Urinary bladder (tissue), 4 donors: Measurements from ENCODE around the gene MAP4K3. TPM values are rescaled to one million over a fixed set of nuclear protein-coding genes. Genes with fewer than 3 reads are reported as not detected.
"Not testable (repeated sequence)": the region's sequence is repeated elsewhere in the genome, so short reads cannot be mapped to it uniquely, and the experiment has no call there.

Experiments
- DNase-seq: peaks from one replicate; pipeline ENCODE4 v3.0.0-alpha.2; 2015; ENCODE audit errors: extremely low spot score
- H3K27ac ChIP-seq: one replicate; pipeline ENCODE4 v1.5.1; 2013; ENCODE audit warnings: low read depth, mild to moderate bottlenecking, moderate library complexity
- H3K36me3 ChIP-seq: one replicate; pipeline ENCODE4 v1.6.1; 2013; ENCODE audit warnings: mild to moderate bottlenecking, moderate library complexity; ENCODE audit not compliant: insufficient read depth
- H3K4me1 ChIP-seq: one replicate; pipeline ENCODE4 v1.6.1; 2013; ENCODE audit warnings: mild to moderate bottlenecking, moderate library complexity; ENCODE audit not compliant: insufficient read depth
- H3K4me3 ChIP-seq: one replicate; pipeline ENCODE4 v1.5.1; 2013; ENCODE audit warnings: low read depth, low read length
- WGBS: extraction: QIAGEN DNeasy Blood & Tissue Kit; methylation state at CpG from one replicate; pipeline ENCODE4 v1.1.7; 2013; 5-methylcytosine and 5-hydroxymethylcytosine counted together
- polyA plus RNA-seq: library from polyadenylated mRNA; stranded (reverse); fragments of 200-250 nt; gene quantifications from one replicate; pipeline ENCODE4 v1.2.3, GENCODE V29; 2013
- total RNA-seq: library from RNA; depleted of rRNA; stranded (reverse); fragments of >200 nt; gene quantifications from one replicate; pipeline ENCODE4 v1.2.3, GENCODE V29; 2014
- donor health status: healthy with polysubstance abuse.
- donor health status: healthy.

Gene MAP4K3
- total and polyA plus RNA-seq, 2 donors, result 18.1 to 208 TPM

DNA sequence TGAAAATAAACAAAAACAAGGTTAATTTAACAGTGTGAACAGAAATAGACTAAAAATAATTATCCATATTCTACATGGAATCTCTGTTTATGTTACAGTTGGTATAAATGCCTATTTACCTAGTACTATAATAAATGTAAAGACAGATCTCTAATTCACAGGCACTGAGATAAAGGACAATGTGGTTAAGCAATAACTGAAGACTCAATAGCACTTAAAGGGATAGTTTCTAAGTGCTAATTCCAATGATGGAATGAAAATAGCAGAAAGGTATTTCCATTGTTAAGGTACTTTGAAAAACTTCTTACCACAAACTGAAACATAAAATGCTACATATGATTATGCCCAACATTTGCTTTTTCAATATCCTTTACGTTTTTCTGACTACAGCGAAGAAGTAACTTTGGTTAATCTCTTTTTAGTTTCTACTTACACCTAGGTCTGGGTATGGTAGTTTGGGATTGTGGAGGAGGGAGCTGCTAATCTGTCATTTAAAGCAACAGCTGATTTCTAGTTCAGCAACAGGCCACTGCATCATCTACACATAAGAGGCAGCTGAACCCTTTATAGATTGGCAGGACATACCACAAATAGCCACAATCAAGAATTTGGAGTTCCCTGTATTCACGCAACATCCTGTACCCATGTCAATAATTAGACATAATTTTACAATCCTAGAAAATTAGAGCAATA lies 27.2 kb downstream of the MAP4K3 start:
- no peak for DNase-seq
- no peaks in the 10 kb centered on the region for H3K36me3 ChIP-seq
- 93% methylated on average over 3 of the region's 3 CpGs for WGBS
- no peak overlapping the region for H3K27ac ChIP-seq
- H3K4me3 ChIP-seq, result no peak overlapping the region
- H3K4me1 ChIP-seq, result no peaks in the 10 kb centered on the region

DNA sequence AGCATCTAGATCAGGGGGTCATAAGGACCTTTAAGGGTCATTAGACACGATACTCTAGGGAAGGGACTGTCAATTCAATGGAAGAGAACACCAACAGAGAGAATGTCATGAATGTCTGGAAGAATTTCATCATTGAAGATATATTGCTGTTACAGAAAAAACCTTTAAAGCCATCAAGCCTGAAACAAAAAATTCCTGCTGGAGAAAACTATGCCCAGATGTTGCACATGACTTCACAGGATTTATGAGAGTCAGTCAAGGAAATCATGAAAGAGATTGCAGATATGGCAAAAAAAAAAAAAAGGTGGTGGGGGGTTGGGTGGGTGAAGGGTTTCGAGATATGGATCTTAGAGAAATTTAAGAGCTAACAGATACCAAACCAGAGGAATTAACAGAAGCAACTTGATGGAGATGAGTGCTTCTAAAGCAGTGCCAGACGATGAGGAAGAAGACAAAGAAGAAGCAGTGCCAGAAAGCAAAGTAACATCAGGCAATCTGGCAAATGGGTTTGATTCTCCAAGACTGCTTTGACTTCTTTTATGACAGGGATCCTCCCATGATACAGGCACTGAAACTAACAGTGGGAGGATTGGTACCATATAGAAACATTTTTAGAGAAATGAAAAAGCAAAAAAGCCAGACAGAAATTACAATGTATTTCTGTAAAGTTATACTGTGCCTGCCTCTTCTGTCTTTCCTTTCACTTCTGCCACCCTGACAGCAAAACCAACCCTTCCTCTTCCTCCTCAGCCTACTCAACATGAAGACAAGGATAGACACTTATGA lies 28.5 kb downstream of the MAP4K3 start:
- no peaks in the 10 kb centered on the region for H3K4me1 ChIP-seq
- no peak overlapping the region for H3K27ac ChIP-seq
- H3K4me3 ChIP-seq, result no peak overlapping the region
- WGBS, result 75% methylated on average over 3 of the region's 3 CpGs
- no peak for DNase-seq
- no peaks in the 10 kb centered on the region for H3K36me3 ChIP-seq

DNA sequence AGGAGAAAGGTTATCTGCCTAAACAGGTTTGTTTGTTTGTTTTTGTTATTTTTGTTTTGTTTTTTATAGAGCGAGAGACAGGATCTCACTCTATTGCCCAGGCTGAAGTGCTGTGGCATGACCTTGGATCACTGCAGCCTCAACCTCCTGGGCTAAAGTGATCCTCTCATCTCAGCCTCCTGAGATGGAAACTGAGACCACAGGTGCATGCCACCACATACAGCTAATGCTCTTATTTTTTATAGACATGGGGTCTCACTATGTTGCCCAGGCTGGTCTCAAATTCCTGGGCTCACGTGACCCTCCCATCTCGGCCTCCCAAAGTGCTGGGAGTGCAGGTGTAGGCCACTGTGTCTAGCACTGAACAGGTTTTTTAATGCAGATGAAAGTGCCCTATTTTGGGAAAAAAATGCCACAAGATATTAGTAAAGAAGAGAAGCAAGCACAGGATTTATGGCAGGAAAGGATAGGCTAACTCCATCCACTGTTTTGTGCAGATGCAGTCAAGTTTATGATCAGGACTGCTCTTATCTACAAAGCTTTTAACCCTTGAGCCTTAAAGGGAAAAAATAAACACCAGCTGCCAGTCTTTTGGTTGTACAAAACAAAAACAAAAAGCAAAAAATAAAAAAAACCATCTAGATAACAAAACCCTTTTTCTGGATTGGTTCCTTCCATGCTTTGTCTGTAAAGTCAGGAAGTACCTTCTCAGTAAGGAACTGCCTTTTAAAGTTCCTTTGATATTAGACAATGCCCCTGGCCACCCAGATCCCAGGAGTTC lies 29.4 kb downstream of the MAP4K3 start:
- no peaks in the 10 kb centered on the region for H3K4me1 ChIP-seq
- H3K36me3 ChIP-seq, result no peaks in the 10 kb centered on the region
- H3K4me3 ChIP-seq, result no peak overlapping the region
- 96% methylated on average over 3 of the region's 3 CpGs for WGBS
- DNase-seq, result no peak
- H3K27ac ChIP-seq, result no peak overlapping the region

DNA sequence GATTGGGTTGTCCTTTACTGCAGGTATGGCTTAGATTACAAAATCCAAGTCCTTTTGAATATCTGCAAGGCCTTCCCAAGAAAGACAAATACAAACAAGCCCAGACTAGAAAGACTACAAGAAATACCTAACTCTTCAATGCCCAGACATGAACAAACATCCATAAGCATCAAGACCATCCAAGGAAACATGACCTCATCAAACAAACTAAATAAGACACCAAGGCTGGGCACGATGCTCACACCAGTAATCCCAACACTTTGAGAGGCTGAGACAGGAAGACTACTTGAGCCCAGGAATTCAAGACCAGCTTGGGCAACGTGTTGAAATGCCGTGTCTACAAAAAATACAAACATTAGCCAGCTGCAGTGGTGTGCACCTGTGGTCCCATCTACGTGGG lies 31.7 kb downstream of the MAP4K3 start:
- H3K36me3 ChIP-seq, result no peaks in the 10 kb centered on the region
- WGBS, result 87% methylated on average over 4 of the region's 4 CpGs
- no peaks in the 10 kb centered on the region for H3K4me1 ChIP-seq
- no peak overlapping the region for H3K4me3 ChIP-seq
- DNase-seq, result peak; percentile 14
- H3K27ac ChIP-seq, result no peak overlapping the region

DNA sequence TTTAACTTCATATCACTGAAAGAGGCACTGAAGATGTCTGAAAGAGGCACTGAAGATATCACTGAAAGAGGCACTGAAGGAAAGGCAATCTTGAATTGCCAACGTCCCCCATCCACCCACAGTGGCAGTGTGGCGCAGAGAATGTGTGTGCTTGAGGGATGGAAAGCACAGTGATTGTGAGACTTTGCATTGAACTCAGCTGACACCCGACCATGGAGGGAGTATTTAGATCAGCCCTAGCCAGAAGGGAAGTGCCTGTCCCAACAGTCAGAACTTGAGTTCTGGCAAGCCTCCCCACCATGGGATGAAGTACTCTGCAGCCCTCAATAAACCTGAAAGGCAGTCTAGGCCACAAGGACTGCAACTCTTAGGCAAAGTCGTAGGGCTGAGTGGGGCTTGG lies 33.8 kb downstream of the MAP4K3 start:
- no peak overlapping the region for H3K4me3 ChIP-seq
- H3K4me1 ChIP-seq, result no peaks in the 10 kb centered on the region
- no peaks in the 10 kb centered on the region for H3K36me3 ChIP-seq
- DNase-seq, result no peak
- H3K27ac ChIP-seq, result no peak overlapping the region
- 74% methylated on average over 4 of the region's 4 CpGs for WGBS

DNA sequence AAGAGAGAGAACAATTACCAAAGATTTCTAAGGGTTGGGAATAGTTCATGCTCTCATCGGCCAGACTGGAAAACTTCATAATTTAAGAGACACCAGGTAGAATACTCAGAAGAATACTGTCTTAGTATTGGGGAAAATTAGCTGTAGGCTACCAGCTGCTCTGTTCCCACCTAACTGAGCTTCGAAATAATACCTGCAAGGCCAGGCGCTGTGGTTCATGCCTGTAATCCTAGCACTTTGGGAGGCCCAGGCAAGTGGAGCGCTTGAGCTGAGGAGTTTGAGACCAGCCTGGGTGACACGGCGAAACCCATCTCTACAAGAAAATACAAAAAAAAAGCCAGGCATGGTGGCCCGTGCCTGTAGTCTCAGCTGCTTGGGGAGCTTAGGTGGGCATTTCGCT lies 35.8 kb downstream of the MAP4K3 start:
- 94% methylated on average over 8 of the region's 8 CpGs for WGBS
- no peak for DNase-seq
- Histone ChIP-seq H3K4me3 (no peak overlapping the region), H3K36me3 (no peaks in the 10 kb centered on the region), H3K27ac (no peak overlapping the region), H3K4me1 (no peaks in the 10 kb centered on the region)

DNA sequence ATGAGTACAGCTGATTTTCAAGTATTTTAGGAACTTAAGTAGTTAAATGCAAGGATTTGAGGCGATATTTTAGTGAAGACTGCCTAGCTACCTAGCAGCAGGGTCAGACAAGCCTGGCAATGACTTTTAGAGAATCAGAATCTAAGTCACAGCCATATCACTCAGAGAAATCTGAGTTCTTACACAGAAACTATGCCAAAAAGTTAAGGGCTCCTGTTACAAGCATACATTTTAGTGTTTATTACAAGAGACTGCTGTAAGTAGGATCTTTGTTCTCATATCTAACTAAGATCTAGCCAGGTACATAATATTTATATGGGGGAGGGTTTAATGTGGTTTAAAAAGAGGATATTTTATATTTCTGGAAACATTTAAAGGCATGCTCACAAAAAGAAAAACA lies 37.5 kb downstream of the MAP4K3 start:
- Histone ChIP-seq H3K36me3 (no peaks in the 10 kb centered on the region), H3K27ac (no peak overlapping the region), H3K4me3 (no peak overlapping the region), H3K4me1 (no peaks in the 10 kb centered on the region)
- DNase-seq, result no peak
- 27% methylated on average over 1 of the region's 1 CpG for WGBS

DNA sequence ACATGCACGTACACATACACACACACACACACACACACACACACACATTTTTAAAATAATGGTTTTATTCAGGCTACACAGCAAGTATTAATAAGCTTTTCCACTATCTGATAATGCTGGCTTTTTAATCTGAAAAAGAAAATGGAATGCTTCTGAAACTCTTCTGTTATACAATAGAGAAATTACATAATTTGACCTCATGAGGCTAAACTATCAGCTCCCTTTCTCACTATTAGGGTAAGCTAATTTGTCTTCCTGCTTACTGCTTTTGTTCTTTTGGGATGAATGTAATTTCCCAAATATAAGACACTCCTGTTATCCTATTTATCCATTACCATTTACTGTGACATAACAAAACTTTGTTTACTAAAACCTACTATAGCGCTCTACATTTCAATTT lies 41.8 kb downstream of the MAP4K3 start:
- 81% methylated on average over 2 of the region's 2 CpGs for WGBS
- Histone ChIP-seq H3K36me3 (no peaks in the 10 kb centered on the region), H3K4me1 (no peaks in the 10 kb centered on the region), H3K27ac (no peak overlapping the region), H3K4me3 (no peak overlapping the region)
- DNase-seq, result no peak

DNA sequence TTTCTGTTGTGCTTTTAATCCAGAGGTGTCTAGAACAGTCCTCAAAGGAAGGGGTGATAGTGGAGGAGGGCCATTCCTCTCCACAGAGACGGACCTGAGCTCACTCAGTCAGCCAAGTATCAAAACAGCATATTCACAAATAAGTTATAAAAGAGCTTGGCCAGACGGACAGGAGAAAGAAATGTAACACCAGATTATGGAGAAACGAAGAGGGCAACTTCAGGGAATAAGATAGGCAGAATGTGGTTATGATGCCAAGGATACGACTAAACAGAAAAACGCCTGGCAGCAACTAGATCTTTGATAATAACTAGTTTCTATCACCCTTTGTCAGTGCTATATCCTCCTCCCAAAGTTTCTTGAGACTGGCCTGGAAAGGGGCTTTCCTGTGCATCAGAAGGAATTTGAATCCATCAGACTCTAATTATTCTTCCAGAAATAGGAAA lies 42.5 kb downstream of the MAP4K3 start:
- H3K27ac ChIP-seq, result no peak overlapping the region
- no peaks in the 10 kb centered on the region for H3K36me3 ChIP-seq
- no peaks in the 10 kb centered on the region for H3K4me1 ChIP-seq
- no peak for DNase-seq
- WGBS, result 46% methylated on average over 5 of the region's 5 CpGs
- H3K4me3 ChIP-seq, result no peak overlapping the region

DNA sequence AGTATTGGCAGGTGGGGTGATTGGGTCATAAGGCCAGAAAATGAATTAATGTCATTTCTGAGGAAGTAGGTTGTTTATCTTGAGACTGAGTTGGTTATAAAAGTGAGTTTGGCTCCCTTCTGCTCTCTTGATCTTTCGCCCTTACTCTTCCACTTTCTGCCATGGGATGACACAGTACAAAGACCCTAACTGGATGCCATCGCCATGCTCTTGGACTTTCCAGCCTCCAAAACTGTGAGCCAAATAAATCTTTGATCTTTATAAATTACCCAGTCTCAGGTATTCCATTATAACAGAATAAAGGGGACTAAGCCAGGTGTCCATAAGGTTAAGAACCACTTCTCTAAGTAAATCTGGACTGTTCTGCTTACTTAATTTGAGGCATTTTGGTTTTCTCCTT lies 44.4 kb downstream of the MAP4K3 start:
- Histone ChIP-seq H3K4me3 (no peak overlapping the region), H3K36me3 (no peaks in the 10 kb centered on the region), H3K4me1 (no peaks in the 10 kb centered on the region), H3K27ac (no peak overlapping the region)
- WGBS, result 75% methylated on average over 2 of the region's 2 CpGs
- DNase-seq, result no peak

DNA sequence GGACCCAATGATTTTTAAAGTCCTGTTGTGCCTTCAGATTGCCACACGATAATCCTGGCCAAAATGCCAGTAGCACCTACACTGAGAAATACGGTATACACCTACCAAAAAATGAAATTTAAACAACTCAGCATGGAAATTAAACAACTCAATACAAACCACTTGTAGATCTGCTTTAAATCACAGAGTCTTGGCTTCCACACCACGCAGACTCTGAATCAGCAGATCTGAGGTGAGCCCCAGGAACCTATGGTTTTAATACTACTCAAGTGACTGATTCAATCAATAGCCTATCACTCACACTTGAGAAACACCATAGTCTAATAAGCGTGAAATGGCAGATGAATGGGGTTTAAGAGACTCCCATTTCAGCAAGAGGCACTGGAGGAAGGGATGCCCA lies 46.9 kb downstream of the MAP4K3 start:
- no peak for DNase-seq
- Histone ChIP-seq H3K4me3 (no peak overlapping the region), H3K36me3 (no peaks in the 10 kb centered on the region), H3K4me1 (no peaks in the 10 kb centered on the region), H3K27ac (no peak overlapping the region)
- WGBS, result 72% methylated on average over 4 of the region's 4 CpGs

DNA sequence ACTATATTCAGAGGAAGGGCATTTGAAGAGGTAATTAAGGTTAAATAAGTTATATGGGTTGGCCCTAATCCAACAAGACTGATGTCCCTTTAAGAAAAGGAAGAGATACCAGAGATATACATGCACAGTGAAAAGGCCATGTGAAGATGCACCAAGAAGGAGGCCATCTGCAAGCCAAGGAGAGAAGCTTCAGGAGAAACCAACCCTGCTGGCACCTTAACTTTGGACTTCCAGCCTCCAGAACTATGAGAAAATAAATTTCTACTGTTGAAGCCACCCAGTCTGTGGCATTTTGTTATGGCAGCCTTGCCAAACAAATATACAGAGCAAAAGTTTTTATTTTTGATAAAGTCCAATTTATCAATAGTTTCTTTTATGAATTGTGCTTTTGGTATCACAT lies 51.0 kb downstream of the MAP4K3 start:
- H3K36me3 ChIP-seq, result no peaks in the 10 kb centered on the region
- H3K27ac ChIP-seq, result no peak overlapping the region
- no peak overlapping the region for H3K4me3 ChIP-seq
- no peak for DNase-seq
- H3K4me1 ChIP-seq, result no peaks in the 10 kb centered on the region

DNA sequence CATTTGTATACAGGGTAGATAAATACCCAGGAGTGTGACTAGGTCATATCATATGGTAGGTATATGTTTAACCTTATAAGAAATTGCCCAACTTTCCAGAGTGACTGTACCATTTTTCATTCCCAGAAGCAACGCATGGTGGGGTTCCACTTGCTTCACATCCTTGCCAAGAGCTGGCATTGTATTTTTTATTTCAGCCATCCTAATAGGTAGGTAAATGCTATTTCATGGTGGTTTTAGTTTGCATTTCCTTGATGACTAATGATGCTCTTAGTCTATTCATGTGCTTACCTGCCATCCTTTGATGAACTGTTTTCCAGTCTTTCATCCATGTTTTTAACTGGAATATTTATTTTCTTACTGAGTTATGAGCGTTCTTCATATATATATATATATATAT lies 51.9 kb downstream of the MAP4K3 start:
- H3K27ac ChIP-seq, result no peak overlapping the region
- no peak for DNase-seq
- over 99% methylated on average over 2 of the region's 2 CpGs for WGBS

DNA sequence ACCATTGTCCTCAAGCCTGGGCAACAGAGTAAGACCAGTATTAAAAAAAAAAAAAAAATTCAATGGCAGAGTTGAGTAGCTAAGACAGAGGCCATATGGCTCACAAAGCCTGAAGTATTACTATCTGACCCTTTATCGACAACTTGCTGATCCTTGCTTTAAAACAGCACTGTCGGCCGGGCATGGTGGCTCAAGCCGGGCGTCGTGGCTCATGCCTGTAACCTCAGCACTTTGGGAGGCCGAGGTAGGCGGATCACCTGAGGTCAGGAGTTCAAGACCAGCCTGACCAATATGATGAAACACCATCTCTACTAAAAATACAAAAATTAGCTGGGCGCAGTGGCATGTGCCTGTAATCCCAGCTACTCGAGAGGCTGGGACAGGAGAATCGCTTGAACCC lies 53.0 kb downstream of the MAP4K3 start:
- WGBS, result 97% methylated on average over 11 of the region's 11 CpGs
- not testable (repeated sequence) for DNase-seq, H3K27ac ChIP-seq, H3K4me1 ChIP-seq, H3K36me3 ChIP-seq, H3K4me3 ChIP-seq

More for the DNA sequence above, 51.9 kb downstream of the MAP4K3 start:
- Histone ChIP-seq H3K4me3 (no peak overlapping the region), H3K36me3 (no peaks in the 10 kb centered on the region), H3K4me1 (no peaks in the 10 kb centered on the region)
